SK-N-SH (cell line): ENCODE data around the gene ARMH4. TPM values are rescaled to one million over a fixed set of nuclear protein-coding genes. Genes with fewer than 3 reads are reported as not detected.

Source experiments
- CTCF ChIA-PET: fragments of 300-600, 350-600 bp; formaldehyde crosslinking; extraction: SDS; loops from one replicate; lab custom pipeline; 2021; lab: Yijun Ruan, JAX
- POLR2A ChIA-PET: fragments of 350-600 bp; sonication (Branson Sonifier 250); formaldehyde crosslinking; extraction: SDS; loops from one replicate; lab custom pipeline; 2020; ENCODE audit warnings: antibody characterized with exemption, inconsistent platforms; lab: Yijun Ruan, JAX
- DNase-seq: peaks from one replicate; pipeline ENCODE4 v3.0.0; 2012
- H2AFZ ChIP-seq: fragments of 200-600 bp; sonication (generic); 2 replicates; pipeline ENCODE4 v1.8.1; 2016; ENCODE audit warnings: antibody characterized with exemption, mild to moderate bottlenecking, low read depth
- H3F3A ChIP-seq: fragments of 200-600 bp; sonication (generic); replicated peaks from 2 replicates; pipeline ENCODE3; 2016; ENCODE audit warnings: antibody characterized with exemption, mild to moderate bottlenecking; ENCODE audit not compliant: insufficient read depth
- H3K27ac ChIP-seq, 2 experiments: fragments of 200-500 bp in 1 of 2; fragments of 200-600 bp in 1 of 2; sonication (Bioruptor generic) in 1 of 2; sonication (generic), shearing (Covaris generic) in 1 of 2; 2 replicates each; pipeline versions ENCODE4 v1.5.1 to v1.6.1; 2014 to 2016; ENCODE audit warnings: low read depth in 2 of 2, inconsistent platforms in 1 of 2, low read length in 1 of 2, mild to moderate bottlenecking in 1 of 2, mixed read lengths in 1 of 2
- H3K27me3 ChIP-seq: fragments of 200-600 bp; sonication (generic), shearing (Covaris generic); 2 replicates; pipeline ENCODE4 v1.6.1; 2016; ENCODE audit warnings: mixed run types; ENCODE audit not compliant: insufficient read depth
- H3K36me3 ChIP-seq, 2 experiments: fragments of 200-500 bp in 1 of 2; fragments of 200-600 bp in 1 of 2; sonication (Bioruptor generic) in 1 of 2; sonication (generic) in 1 of 2; replicated peaks in 1 of 2; 2 replicates each; pipeline versions ENCODE3 to v1.5.1; 2014 to 2016; ENCODE audit warnings: low read length in 1 of 2, mild to moderate bottlenecking in 1 of 2; ENCODE audit not compliant: insufficient read depth in 2 of 2, control insufficient read depth in 1 of 2
- H3K4me1 ChIP-seq, 2 experiments: fragments of 200-500 bp in 1 of 2; fragments of 200-600 bp in 1 of 2; sonication (Bioruptor generic) in 1 of 2; sonication (generic), shearing (Covaris generic) in 1 of 2; 2 replicates each; pipeline versions ENCODE4 v1.5.1 to v1.6.1; 2014 to 2016; ENCODE audit warnings: low read depth in 1 of 2, low read length in 1 of 2, mixed run types in 1 of 2; ENCODE audit not compliant: insufficient read depth in 2 of 2, control insufficient read depth in 1 of 2
- H3K4me2 ChIP-seq: fragments of 200-600 bp; sonication (generic), shearing (Covaris generic); 2 replicates; pipeline ENCODE4 v1.6.1; 2017; ENCODE audit warnings: mixed run types
- H3K4me3 ChIP-seq, 2 experiments: fragments of 200-500 bp in 1 of 2; fragments of 200-600 bp in 1 of 2; sonication (Bioruptor generic) in 1 of 2; sonication (generic), shearing (Covaris generic) in 1 of 2; 2 replicates each; pipeline versions ENCODE4 v1.5.1 to v1.8.1; 2014 to 2016; ENCODE audit warnings: low read depth in 2 of 2, inconsistent platforms in 1 of 2, low read length in 1 of 2, mild to moderate bottlenecking in 1 of 2, mixed read lengths in 1 of 2, moderate library complexity in 1 of 2
- H3K79me2 ChIP-seq: fragments of 200-600 bp; sonication (generic); 2 replicates; pipeline ENCODE4 v1.8.1; 2017; ENCODE audit warnings: mild to moderate bottlenecking; ENCODE audit not compliant: insufficient read depth
- H3K9ac ChIP-seq: fragments of 200-600 bp; sonication (generic); 2 replicates; pipeline ENCODE4 v1.6.1; 2017; ENCODE audit warnings: mixed run types
- H3K9me2 ChIP-seq: fragments of 200-600 bp; sonication (generic); 2 replicates; pipeline ENCODE4 v1.6.1; 2017; ENCODE audit warnings: mixed run types
- H3K9me3 ChIP-seq: fragments of 200-600 bp; sonication (generic); 2 replicates; pipeline ENCODE4 v1.6.1; 2017; ENCODE audit warnings: mixed run types, mild to moderate bottlenecking, moderate library complexity
- H4K20me1 ChIP-seq: fragments of 200-600 bp; sonication (generic); 2 replicates; pipeline ENCODE4 v1.6.1; 2017; ENCODE audit warnings: mild to moderate bottlenecking, mixed run types; ENCODE audit not compliant: insufficient read depth
- CTCF ChIP-seq: fragments of 200-600 bp; sonication (generic); IDR thresholded peaks from 2 replicates; pipeline ENCODE4 v1.6.1; 2017; ENCODE audit warnings: antibody characterized with exemption, mild to moderate bottlenecking, moderate library complexity
- EZH2phosphoT487 ChIP-seq: fragments of 200-600 bp; sonication (generic); IDR thresholded peaks from 2 replicates; pipeline ENCODE4 v1.6.1; 2017; ENCODE audit warnings: low read depth, mixed run types, mild to moderate bottlenecking, antibody characterized with exemption, moderate library complexity, borderline replicate concordance
- FOXM1 ChIP-seq: IDR thresholded peaks from 2 replicates; pipeline ENCODE4 v1.4.0; 2012; ENCODE audit warnings: low read depth, mild to moderate bottlenecking
- GATA2 ChIP-seq: sonication (generic); formaldehyde crosslinking; IDR thresholded peaks from 2 replicates; pipeline ENCODE4 v1.5.0; 2020; ENCODE audit warnings: mild to moderate bottlenecking, missing genetic modification reagents
- IRF3 ChIP-seq: fragments of 150-350 bp; IDR thresholded peaks from 2 replicates; pipeline ENCODE4 v1.6.1; 2016; ENCODE audit warnings: mild to moderate bottlenecking, low read depth, low read length
- JUND ChIP-seq: IDR thresholded peaks from 2 replicates; pipeline ENCODE4 v1.4.0; 2012
- MAX ChIP-seq: IDR thresholded peaks from 2 replicates; pipeline ENCODE4 v1.4.0; 2012; ENCODE audit warnings: low read depth
- MEF2A ChIP-seq: IDR thresholded peaks from 2 replicates; pipeline ENCODE4 v1.4.0; 2012; ENCODE audit warnings: low read depth, borderline replicate concordance
- MXI1 ChIP-seq: IDR thresholded peaks from 2 replicates; pipeline ENCODE4 v1.6.1; 2012; ENCODE audit warnings: mild to moderate bottlenecking, low read depth, low read length, improper control_type of control experiment
- NFIC ChIP-seq: IDR thresholded peaks from 2 replicates; pipeline ENCODE4 v1.4.0; 2012; ENCODE audit warnings: borderline replicate concordance
- POLR2AphosphoS5 ChIP-seq: IDR thresholded peaks from 2 replicates; pipeline ENCODE4 v1.6.1; 2012; ENCODE audit warnings: low read depth, low read length
- RAD21 ChIP-seq: IDR thresholded peaks from 2 replicates; pipeline ENCODE4 v1.6.1; 2012; ENCODE audit warnings: mild to moderate bottlenecking, low read length
- REST ChIP-seq: IDR thresholded peaks from 2 replicates; pipeline ENCODE4 v1.6.1; 2012; ENCODE audit warnings: mild to moderate bottlenecking, low read depth, low read length, moderate library complexity
- RXRA ChIP-seq: IDR thresholded peaks from 2 replicates; pipeline ENCODE4 v1.4.0; 2012; ENCODE audit warnings: low read depth, mild to moderate bottlenecking, borderline replicate concordance
- SIN3A ChIP-seq: IDR thresholded peaks from 2 replicates; pipeline ENCODE4 v1.6.1; 2012; ENCODE audit warnings: low read depth, mild to moderate bottlenecking, low read length, moderate library complexity, borderline replicate concordance
- SMC3 ChIP-seq: IDR thresholded peaks from 2 replicates; pipeline ENCODE4 v1.6.1; 2012; ENCODE audit warnings: low read depth, low read length, improper control_type of control experiment
- TCF12 ChIP-seq: IDR thresholded peaks from 2 replicates; pipeline ENCODE4 v1.4.0; 2012
- TEAD4 ChIP-seq: IDR thresholded peaks from 2 replicates; pipeline ENCODE4 v1.4.0; 2012; ENCODE audit warnings: mild to moderate bottlenecking, borderline replicate concordance; ENCODE audit not compliant: insufficient read depth
- WGBS: methylation state at CpG from one replicate; pipeline ENCODE4 v1.1.6; 2017; ENCODE audit warnings: low lambda C conversion rate; 5-methylcytosine and 5-hydroxymethylcytosine counted together
- polyA plus RNA-seq, 3 experiments: library from polyadenylated mRNA; depleted of rRNA; stranded (reverse); fragments of >200 nt; gene quantifications; 2 replicates each; pipeline ENCODE4 v1.2.3, GENCODE V29; 2012

The ARMH4 gene
- polyA plus RNA-seq, 1 of the 3 experiments (the other 2 are of a cell fraction) = 0.39 TPM

GRCh38 chr14:58106446-58106845, 45.6 kb downstream of the ARMH4 start:
- TF ChIP-seq IRF3 (no peak), REST (no peak), SMC3 (no peak), POLR2AphosphoS5 (no peak), MXI1 (no peak), EZH2phosphoT487 (no peak), TEAD4 (no peak), RXRA (no peak), FOXM1 (no peak), NFIC (no peak), TCF12 (no peak), MAX (no peak), GATA2 (CRISPR knock-in tag) (no peak), RAD21 (no peak), MEF2A (no peak), JUND (no peak), CTCF (no peak), SIN3A (no peak)
- TF ChIP-seq, all 33 proteins: peak for 0
- H3K27me3 ChIP-seq = no peaks in the 10 kb centered on the region
- no peak overlapping the region for H3K4me3 ChIP-seq
- H3K79me2 ChIP-seq = no peaks in the 10 kb centered on the region
- CTCF ChIA-PET = interaction anchor here (1.1 to 4.2 kb wide), 4 partner anchors 38 to 256 kb away, joined by 3 to 20 read pairs (median 7); no protein-coding TSS in a partner anchor
- no peak overlapping the region for H3K9ac ChIP-seq
- POLR2A ChIA-PET = no interaction called here
- no peak for DNase-seq
- no peaks in the 10 kb centered on the region for H3K36me3 ChIP-seq
- peaks cover 5% of the 10 kb centered on the region for H3F3A ChIP-seq
- no peaks in the 10 kb centered on the region for H3K4me1 ChIP-seq
- H3K4me2 ChIP-seq = no peak overlapping the region
- H3K9me3 ChIP-seq = no peaks in the 10 kb centered on the region
- no peaks in the 10 kb centered on the region for H4K20me1 ChIP-seq
- no peak overlapping the region for H2AFZ ChIP-seq
- H3K9me2 ChIP-seq = no peaks in the 10 kb centered on the region
- 4% methylated on average over 4 of the region's 4 CpGs for WGBS
- no peak overlapping the region for H3K27ac ChIP-seq
